GM13976 (cell line): ENCODE data around the gene CCDC33.

Experiments used
- DNase-seq: peaks from one replicate; pipeline ENCODE4 v3.0.0; 2012; ENCODE audit warnings: low spot score
- CTCF ChIP-seq: IDR thresholded peaks from 2 replicates; pipeline ENCODE4 v1.5.1; 2012; ENCODE audit warnings: borderline replicate concordance, mild to moderate bottlenecking; ENCODE audit not compliant: insufficient read depth; ENCODE audit errors: extremely low read depth, missing control alignments, control extremely low read depth
- in situ Hi-C: fragments of 300-500 bp; cut with MboI; formaldehyde crosslinking; loops from one replicate; pipeline ENCODE4 v1.12.0; 2022; ENCODE audit warnings: low sequenced_read_pairs, mixed read lengths, inconsistent platforms; ENCODE audit not compliant: unreplicated experiment

The CCDC33 gene

GRCh38 chr15:74201710-74202420 is 34.3 kb upstream of the CCDC33 start:
- in situ Hi-C loops, result no loop called here
- no peak for DNase-seq
- no peak for TF ChIP-seq CTCF

GRCh38 chr15:74202452-74203401 is 33.4 kb upstream of the CCDC33 start, which contains the start of gene STRA6:
STRA6 (minus strand) TSS chr15:74202787; CDS start chr15:74202267, 520 bp downstream.
- no peak for DNase-seq
- in situ Hi-C loops, result no loop called here
- TF ChIP-seq CTCF, result no peak

- DNase-seq, result no peak
- TF ChIP-seq CTCF, result no peak
- in situ Hi-C loops, result no loop called here
Observed at GRCh38 chr15:74203914-74204431, 32.2 kb upstream of the CCDC33 start.

GRCh38 chr15:74205582-74205947 is 30.6 kb upstream of the CCDC33 start:
- in situ Hi-C loops, result no loop called here
- no peak for TF ChIP-seq CTCF
- no peak for DNase-seq

GRCh38 chr15:74206801-74207281 is 29.3 kb upstream of the CCDC33 start:
- in situ Hi-C loops, result no loop called here
- DNase-seq, result no peak
- no peak for TF ChIP-seq CTCF

- TF ChIP-seq CTCF, result no peak
- in situ Hi-C loops, result no loop called here
- DNase-seq, result no peak
Observed at GRCh38 chr15:74207652-74208440, 28.3 kb upstream of the CCDC33 start.
